Prostate gland (tissue), 2 donors: ENCODE measurements around the gene COLQ.

Experiments used
- POLR2AphosphoS5 ChIP-seq: sonication (generic); formaldehyde crosslinking; IDR thresholded peaks from one replicate; pipeline ENCODE4 v1.6.1; 2017; ENCODE audit warnings: antibody characterized with exemption
- TF ChIP-seq, protein P1 (sequence below), 4 experiments: fragments of 200-600 bp in 2 of 4; fragments of 450-650 bp in 2 of 4; sonication (generic) in 2 of 4; IDR thresholded peaks; 1 replicate in 3 of 4; 2 replicates in 1 of 4; pipeline ENCODE4 v1.5.1; 2016 to 2019; ENCODE audit warnings: antibody characterized with exemption in 4 of 4, mild to moderate bottlenecking in 2 of 4, moderate library complexity in 2 of 4

DNA sequence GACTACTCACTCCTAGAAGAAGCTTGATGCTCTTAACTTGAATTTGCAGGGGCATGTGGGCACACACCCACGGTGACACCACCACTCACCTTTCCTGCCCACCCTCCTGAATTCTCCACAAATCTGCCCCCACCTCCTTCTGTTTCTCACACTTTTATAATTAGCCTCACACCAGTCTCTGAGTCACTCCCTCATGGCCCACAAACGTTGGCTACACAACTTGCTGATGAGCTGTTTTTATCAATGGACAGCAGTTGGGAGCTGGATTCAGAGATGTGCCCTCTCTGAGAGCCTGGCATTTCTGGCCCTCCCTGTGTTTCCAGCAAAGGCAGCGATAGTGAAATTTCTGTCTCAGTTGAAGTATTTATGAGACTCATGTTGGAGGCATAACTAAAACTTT lies 1.3 kb downstream of the COLQ start:
- TF ChIP-seq POLR2AphosphoS5, result no peak
- TF ChIP-seq, protein P1, sequence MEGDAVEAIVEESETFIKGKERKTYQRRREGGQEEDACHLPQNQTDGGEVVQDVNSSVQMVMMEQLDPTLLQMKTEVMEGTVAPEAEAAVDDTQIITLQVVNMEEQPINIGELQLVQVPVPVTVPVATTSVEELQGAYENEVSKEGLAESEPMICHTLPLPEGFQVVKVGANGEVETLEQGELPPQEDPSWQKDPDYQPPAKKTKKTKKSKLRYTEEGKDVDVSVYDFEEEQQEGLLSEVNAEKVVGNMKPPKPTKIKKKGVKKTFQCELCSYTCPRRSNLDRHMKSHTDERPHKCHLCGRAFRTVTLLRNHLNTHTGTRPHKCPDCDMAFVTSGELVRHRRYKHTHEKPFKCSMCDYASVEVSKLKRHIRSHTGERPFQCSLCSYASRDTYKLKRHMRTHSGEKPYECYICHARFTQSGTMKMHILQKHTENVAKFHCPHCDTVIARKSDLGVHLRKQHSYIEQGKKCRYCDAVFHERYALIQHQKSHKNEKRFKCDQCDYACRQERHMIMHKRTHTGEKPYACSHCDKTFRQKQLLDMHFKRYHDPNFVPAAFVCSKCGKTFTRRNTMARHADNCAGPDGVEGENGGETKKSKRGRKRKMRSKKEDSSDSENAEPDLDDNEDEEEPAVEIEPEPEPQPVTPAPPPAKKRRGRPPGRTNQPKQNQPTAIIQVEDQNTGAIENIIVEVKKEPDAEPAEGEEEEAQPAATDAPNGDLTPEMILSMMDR (IDR thresholded peaks at IDR 0.05), result no peak
